HepG2 (cell line): ENCODE results near the gene PAQR6.

Experiments used
- BRF2 ChIP-seq: sonication (generic); formaldehyde crosslinking; IDR thresholded peaks from 2 replicates; pipeline ENCODE4 v1.8.1; 2022; ENCODE audit warnings: mild to moderate bottlenecking, missing genetic modification reagents
- SNRNP70 ChIP-seq: fragments of 200-400 bp; formaldehyde crosslinking; IDR thresholded peaks from 2 replicates; pipeline ENCODE4 v1.6.1; 2017; ENCODE audit warnings: mild to moderate bottlenecking, low read depth, low read length, moderate library complexity
- SP4 ChIP-seq: sonication (generic); formaldehyde crosslinking; IDR thresholded peaks from 2 replicates; pipeline ENCODE4 v1.8.1; 2023; ENCODE audit warnings: mild to moderate bottlenecking, missing genetic modification reagents
- ZNF501 ChIP-seq: sonication (generic); formaldehyde crosslinking; IDR thresholded peaks from 2 replicates; pipeline ENCODE4 v1.5.1; 2020; ENCODE audit warnings: mild to moderate bottlenecking, moderate library complexity, missing genetic modification reagents

GRCh38 chr1:156226116-156226538, 21.7 kb downstream of the PAQR6 start:
- TF ChIP-seq SP4 (CRISPR knock-in tag): no peak
- no peak for TF ChIP-seq BRF2 (CRISPR knock-in tag)
- no peak for TF ChIP-seq SNRNP70
- TF ChIP-seq ZNF501 (CRISPR knock-in tag): no peak
